HG03457 (cell line): ENCODE measurements around the gene PCBP3.
"Not testable (repeated sequence)": the region's sequence is repeated elsewhere in the genome, so short reads cannot be mapped to it uniquely, and the experiment has no call there.

Experiments
- ATAC-seq: cut with Tn5 transposase; IDR thresholded peaks from one replicate; pipeline ENCODE4 v1.9.1; 2021; ENCODE audit warnings: moderate number of reproducible peaks; ENCODE audit not compliant: unreplicated experiment

PCBP3 gene

GRCh38 chr21:45802956-45803617, 159.6 kb downstream of the PCBP3 start:
- no peak for ATAC-seq

DNA sequence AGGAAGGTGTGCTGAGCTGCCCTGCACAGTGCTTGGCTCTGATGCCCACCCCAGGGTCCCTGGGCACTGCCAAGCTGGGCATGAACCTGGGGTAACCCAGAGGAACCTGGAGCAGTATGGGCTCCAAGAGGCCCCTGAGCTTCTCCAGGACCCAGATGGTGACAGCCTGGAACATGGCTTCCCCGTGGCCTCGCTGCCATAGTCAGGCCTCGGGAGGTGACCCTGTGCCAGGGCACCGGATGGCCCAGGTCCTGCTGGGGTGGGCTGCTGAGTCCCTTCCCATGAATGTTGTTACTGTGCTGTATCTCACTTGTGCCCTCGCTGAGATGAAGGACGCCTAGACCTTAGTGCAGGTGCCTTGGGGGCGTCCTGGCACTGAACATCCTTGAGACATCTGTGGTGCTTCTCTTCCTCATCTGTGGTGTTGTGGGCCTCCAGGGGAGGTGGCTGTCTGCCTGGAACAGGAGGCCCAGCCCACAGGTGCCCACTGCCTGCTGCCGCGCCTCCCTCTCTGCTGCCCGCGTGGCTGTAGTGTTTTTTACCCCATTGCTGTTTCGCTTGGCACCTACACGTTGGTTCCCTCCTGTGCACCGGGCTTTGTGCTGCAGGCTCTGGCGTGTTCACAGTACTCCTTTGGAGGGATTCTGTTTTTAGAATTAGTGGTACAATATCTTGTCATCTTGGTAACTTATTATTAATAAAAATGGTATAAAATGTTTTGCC, 160.3 kb downstream of the PCBP3 start:
- no peak for ATAC-seq

- no peak for ATAC-seq
These were observed 161.3 kb downstream of the PCBP3 start for GRCh38 chr21:45804809-45805313.

- no peak for ATAC-seq
These were observed 161.8 kb downstream of the PCBP3 start for GRCh38 chr21:45805321-45805720.

DNA sequence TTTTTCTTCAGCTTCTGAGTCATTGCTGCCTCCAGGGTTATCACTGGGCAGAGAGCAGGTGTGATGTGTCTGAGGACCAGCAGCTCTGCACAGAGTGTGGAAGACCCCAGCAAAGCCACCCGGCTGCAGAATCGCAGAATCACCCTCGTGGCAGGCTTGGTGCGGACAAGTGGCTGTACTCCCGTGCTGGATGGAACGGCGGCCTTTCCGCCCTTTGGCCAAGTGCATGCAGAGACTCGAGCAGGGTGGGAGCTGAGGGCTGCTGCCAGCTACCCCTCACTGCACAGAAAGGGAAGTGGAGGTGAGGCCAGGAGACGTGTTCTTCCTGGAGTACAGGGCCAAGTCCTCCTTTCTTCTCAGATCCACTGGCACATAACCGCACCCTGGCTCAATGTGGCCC, 162.5 kb downstream of the PCBP3 start:
- no peak for ATAC-seq

GRCh38 chr21:45808663-45809062, 165.1 kb downstream of the PCBP3 start:
- not testable (repeated sequence) for ATAC-seq

DNA sequence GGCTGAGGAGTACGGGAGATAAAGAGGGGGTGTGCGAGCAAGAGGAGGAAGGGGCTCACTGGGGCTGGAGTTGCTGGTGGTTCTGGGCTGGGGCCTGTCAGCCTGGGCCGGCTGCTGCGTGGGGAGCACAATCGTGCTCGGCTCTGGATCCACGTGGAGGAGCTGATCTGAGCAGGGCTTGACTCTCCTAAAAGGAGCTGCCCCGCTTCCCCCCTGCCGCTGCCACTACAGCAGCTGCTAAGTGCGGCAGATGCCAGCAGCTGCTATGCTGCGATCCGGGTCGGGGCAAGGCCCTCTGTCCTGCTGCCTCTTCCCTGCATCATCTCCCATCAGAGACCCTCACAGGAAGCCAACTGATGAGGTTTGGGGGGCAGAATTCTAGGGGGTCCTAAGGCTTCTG, 165.9 kb downstream of the PCBP3 start:
- ATAC-seq, result no peak

DNA sequence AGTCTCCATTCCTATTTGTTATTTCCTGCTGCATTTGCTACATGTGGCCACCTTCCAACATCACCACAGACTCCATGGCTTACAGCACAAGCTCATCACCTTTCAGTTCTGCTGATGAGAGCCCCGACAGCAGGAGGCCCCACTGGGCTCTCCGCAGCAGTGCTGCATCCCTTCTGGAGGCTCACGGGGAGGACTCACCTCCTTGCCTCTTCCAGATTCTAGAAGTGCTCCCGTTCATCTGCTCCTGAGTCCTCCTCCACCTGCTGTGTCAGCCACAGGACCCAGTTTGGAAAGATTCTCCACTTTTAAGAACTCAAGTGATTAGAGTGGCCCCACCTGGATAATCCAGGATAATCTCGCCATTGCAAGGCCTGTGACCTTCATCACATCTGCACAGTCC, 167.6 kb downstream of the PCBP3 start:
- ATAC-seq, result no peak

DNA sequence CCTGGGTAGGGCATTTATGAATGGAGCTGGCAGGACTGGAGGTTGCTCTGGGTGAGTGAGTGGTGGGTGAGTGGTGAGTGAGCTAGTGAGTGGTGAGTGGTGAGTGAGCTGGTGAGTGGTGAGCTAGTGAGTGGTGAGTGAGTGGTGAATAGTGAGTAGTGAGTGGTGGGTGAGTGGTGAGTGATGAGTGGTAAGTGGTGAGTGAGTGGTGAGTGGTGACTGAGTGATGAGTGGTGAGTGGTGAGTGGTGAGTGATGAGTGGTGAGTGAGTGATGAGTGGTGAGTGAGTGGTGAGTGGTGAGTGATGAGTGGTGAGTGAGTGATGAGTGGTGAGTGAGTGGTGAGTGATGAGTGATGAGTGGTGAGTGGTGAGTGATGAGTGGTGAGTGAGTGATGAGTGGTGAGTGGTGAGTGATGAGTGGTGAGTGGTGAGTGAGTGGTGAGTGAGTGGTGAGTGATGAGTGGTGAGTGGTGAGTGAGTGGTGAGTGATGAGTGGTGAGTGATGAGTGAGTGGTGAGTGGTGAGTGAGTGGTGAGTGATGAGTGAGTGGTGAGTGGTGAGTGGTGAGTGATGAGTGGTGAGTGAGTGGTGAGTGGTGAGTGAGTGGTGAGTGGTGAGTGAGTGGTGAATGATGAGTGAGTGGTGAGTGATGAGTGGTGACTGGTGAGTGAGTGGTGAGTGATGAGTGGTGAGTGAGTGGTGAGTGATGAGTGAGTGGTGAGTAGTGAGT, 170.8 kb downstream of the PCBP3 start:
- not testable (repeated sequence) for ATAC-seq

- not testable (repeated sequence) for ATAC-seq
These were observed 172.3 kb downstream of the PCBP3 start for GRCh38 chr21:45815781-45816180.

GRCh38 chr21:45816794-45817193, 173.3 kb downstream of the PCBP3 start:
- ATAC-seq, result no peak

- no peak for ATAC-seq
These were observed 173.8 kb downstream of the PCBP3 start for GRCh38 chr21:45817345-45817744.

GRCh38 chr21:45818276-45818903, 174.9 kb downstream of the PCBP3 start:
- no peak for ATAC-seq

DNA sequence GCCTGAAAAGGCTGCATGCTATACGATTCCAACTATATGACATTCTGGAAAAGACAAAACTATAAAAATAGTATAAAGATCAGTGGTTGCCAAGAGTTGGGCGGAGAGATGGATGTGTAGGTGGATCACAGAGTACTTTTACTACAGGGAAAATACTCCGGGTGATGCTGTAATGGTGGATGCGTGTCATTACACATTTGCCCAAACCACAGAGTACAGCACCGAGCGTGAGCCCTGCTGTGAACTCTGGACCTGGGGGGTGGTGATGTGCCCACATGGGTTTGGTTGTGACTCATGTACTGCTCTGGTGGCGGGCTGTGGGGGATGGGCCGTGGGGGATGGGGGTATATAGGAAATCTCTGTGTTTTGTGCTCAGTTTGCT, 175.4 kb downstream of the PCBP3 start:
- no peak for ATAC-seq

DNA sequence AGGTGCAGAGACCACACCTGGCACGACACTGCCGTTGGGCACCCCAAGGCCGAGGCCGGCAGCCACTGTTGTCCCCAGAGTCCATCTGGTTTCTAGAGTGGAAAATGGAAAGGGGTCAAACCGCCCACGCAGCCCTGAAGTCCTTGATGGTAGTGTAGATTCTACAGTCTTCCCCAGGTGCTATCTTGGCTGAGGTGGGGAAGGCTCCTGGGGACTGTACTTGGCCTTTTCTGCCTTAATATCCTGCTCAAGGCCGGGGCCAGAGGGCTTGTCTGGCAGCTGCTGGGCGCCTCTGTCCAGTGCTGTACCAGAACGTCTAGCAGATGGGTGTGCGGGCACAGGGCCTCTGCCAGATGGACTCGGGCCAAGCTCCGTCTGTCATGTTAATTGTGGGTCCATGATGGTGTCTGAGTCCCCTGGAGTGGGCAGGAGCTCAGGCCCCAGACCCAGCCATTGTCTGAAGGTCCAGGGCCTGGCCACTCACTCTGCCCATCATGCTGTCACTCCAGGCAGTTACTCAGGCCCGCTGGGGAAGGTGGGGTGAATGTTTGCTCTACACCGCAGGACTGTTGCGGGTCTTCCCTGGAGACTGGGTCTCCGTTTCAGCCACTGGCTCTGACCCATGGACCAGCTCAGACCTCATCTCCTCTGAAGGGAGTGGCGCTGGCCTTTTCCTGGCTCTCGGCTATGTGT, 176.1 kb downstream of the PCBP3 start:
- no peak for ATAC-seq

DNA sequence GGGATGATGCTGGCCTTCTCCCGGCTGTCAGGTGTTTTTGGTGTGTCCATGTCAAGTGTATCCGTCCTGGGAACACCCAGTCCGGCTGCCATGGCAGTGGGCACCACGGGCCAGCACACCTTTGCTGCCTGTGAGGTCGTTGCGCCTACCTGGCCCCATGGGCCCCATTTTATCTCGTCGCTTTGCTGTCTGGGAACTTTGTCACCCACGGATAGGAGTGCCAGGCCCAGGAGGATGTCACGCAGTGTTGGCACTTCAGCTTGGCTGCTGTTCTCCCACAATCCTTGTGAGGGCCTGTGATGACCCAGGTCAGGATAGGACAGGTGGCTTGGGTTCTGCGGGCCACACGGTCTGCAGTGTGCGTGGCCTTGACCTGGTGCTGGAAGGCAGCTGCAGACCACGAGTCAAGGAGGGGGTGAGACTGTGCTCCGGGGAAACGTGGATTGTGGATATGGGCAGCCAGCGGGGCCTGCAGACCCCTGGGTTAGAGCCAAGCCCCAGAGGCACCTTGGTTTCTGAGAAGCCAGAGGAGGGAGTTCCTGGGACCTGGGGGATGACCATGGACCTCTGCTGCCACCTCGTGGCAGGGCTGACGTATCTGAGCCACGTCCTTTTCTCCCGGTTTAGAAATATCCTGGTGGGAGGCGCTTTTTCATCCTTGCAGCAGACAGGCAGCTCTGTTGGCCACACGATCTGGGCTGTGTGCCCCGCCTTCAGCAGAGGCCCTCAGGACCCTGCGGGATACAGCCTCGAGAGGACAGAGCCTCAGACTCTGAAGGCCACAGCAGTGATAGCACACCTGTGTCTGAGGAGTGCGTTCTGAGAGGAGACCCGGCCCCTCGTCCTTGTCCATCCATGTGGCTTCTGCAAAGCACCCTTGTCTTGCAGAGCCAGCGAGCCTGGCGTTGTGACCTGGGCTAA, 176.9 kb downstream of the PCBP3 start:
- ATAC-seq, result no peak

GRCh38 chr21:45821315-45821962, 177.9 kb downstream of the PCBP3 start:
- no peak for ATAC-seq

- ATAC-seq, result no peak
These were observed 178.5 kb downstream of the PCBP3 start for GRCh38 chr21:45821998-45822397.

DNA sequence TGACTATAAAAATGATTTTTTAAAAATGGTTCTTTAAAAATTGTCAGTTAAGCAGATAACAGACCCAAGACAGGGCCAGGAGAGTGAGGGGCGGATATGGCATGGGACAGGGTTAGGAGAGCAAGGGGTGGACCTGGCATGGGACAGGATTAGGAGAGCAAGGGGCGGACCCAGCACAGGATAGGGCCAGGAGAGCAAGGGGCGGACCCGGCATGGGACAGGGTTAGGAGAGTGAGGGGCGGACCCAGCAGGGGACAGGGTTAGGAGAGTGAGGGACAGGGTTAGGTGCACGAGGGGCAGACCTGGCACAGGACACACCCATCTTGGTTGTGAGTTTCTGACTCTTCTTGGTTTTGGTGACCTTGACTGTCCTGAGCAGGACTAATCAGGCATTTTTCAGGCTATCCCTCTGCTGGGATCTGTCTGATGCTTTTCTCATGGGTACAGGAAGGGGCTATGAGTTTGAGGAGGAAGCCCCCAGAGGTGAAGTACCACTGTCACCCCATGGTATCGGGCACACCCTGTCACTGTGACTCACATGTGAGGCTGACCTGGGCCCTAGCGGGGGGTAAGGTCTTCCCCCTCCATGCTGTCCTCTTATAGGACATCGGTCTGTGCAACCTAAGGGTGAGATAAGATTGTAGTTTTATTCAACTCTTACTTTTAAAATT, 179.0 kb downstream of the PCBP3 start:
- ATAC-seq, result no peak
